Activated T-helper 1 cell treated with anti-CD3 and anti-CD28 coated beads, Interleukin-2, amount 50 U/mL, for 16 hours (primary cell): ENCODE measurements around the gene LYPLAL1.
A peak's percentile ranks its signal among the peaks of the same experiment; 100 is the strongest.

Experiments used
- DNase-seq, 2 donors: peaks; one replicate each; pipeline ENCODE4 v3.0.0-alpha.2; 2020; ENCODE audit warnings: low read depth in 1 of 2, low spot score in 1 of 2

Gene LYPLAL1

DNA sequence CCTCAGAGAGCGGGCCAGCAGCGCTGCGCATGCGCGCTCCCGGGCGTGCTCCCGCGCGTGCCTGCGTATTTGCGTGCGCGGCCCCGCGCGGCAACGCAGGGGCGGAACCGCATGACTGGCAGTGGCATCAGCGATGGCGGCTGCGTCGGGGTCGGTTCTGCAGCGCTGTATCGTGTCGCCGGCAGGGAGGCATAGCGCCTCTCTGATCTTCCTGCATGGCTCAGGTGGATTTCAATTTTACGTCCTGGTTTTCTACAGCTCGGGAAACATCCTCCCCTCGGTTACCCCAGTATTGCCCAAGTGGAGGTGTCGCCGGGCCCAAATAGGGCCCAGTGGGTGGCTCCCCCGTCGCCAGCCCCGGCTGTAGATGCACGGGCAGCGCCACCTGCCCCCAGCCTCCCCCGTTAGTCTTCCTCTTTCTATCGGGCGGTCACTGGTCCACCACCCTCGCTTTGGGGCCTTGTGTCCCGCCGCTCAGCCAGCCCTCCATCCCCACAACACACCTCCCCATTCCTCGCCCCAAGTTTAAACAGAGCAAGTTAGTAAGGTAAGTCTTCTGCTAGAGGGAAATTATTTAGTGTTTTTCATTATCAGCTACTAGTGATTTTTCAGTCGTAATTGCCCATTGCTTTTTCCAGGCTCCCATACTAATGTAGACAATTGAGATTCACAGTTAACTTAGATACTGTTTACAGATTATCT is at the start of gene LYPLAL1:
Gene LYPLAL1 (plus strand): TSS at position 121 of the 702 bp plus-strand sequence. CDS start 13 bp downstream, at position 134.
- DNase-seq = peak; percentile 74 to 84

GRCh38 chr1:219124163-219124562 is 49.5 kb upstream of the LYPLAL1 start:
- no peak for DNase-seq

- no peak for DNase-seq
Observed at GRCh38 chr1:219125342-219125741, 48.3 kb upstream of the LYPLAL1 start.

GRCh38 chr1:219126377-219126776 is 47.3 kb upstream of the LYPLAL1 start:
- no peak for DNase-seq

- DNase-seq = no peak
Observed at GRCh38 chr1:219128957-219129356, 44.7 kb upstream of the LYPLAL1 start.

DNA sequence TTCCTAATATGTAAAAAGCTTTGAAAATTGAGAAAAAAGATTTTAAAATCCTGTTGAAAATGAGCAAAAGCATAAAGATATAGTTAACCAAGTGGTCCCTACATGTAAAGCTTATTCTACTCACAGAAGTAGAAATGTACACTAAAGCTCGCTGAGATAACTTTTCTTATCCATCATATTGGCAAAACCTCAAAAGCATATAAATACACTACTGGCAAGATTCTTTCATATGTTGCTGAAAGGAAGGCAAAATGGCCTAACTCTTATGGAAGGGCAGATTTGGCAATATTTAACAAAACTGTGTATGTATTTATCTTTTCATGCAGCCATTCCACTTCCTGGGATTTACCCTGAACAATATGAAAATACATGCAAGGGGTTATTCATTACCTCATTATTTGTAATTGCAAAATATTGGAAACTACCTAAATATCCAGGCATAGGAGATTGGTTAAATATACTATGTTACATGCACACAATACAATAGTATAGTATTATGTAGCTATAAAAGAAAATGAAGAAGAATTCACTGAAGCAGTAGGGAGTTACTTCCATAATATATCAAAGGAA is 43.2 kb upstream of the LYPLAL1 start:
- DNase-seq = no peak

- DNase-seq = no peak
Observed at GRCh38 chr1:219132939-219133338, 40.7 kb upstream of the LYPLAL1 start.

- DNase-seq = no peak
Observed at GRCh38 chr1:219138747-219139146, 34.9 kb upstream of the LYPLAL1 start.

DNA sequence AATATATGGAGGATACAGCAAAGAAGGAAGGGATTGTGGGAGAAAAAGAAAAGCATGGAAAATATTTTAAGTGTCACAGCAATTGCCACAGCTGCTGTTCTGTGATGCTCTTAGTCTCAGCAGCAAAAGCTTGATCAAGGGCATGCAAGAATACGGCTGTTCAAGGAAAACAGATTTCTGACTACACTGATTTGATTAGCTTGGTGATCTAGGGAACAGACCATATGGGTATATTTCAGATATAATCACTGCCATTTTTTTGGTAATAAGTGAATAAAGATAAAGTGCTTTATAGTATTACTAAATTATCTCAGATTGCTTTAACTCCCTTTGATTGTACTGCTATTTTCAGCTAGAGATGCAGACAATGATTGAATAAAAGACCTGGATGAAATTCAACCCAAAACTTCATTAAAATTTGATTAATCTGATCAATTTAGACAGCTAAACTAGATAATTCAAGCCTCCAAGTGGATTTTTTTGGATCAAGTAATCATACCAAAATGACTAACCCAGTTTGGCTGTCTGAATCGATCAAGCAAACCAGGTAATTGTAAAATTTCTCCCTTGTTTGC is 33.3 kb upstream of the LYPLAL1 start:
- DNase-seq = no peak

GRCh38 chr1:219143735-219144134 is 29.9 kb upstream of the LYPLAL1 start:
- DNase-seq = no peak

- DNase-seq = no peak
Observed at GRCh38 chr1:219144658-219145315, 28.9 kb upstream of the LYPLAL1 start.

DNA sequence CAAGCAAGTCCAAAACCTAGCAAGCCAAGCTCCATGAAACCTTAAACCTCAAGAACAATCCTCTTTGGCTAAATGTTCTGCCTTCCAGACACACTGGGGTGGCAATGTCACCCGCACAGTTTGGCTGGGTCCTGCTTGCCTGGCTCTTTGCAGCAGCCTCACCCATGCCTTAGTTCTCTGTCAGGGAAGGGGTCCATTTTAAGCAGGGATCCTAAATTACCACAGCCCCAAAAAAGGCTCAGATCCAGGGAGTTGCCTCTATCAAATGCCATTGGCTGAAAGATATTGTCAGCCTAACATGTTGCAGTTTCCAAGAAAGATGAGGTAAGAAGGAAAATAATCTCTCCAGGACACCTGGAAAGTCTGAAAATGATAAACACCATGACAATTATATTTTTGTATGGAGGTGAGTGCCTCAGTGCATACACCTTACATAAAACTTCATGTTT is 26.1 kb upstream of the LYPLAL1 start:
- no peak for DNase-seq

GRCh38 chr1:219149009-219149577 is 24.6 kb upstream of the LYPLAL1 start:
- no peak for DNase-seq

- no peak for DNase-seq
Observed at GRCh38 chr1:219149953-219150352, 23.7 kb upstream of the LYPLAL1 start.

DNA sequence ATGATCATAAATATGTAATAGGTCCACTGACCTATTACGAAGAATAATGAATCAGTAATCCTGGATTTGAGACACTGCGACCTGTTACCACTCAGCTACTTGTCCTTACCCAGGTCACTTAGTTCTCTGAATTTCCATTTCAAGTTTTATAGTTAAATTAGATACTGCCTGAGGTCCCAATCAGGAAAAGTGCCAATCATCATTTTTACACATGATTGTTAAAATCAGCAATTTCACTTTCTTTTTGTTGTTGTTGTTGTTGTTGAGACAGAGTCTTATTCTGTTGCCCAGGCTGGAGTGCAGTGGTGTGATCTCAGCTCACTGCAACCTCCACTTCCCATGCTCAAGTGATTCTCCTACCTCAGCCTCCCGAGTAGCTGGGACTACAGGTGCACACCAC is 22.8 kb upstream of the LYPLAL1 start:
- DNase-seq = no peak

DNA sequence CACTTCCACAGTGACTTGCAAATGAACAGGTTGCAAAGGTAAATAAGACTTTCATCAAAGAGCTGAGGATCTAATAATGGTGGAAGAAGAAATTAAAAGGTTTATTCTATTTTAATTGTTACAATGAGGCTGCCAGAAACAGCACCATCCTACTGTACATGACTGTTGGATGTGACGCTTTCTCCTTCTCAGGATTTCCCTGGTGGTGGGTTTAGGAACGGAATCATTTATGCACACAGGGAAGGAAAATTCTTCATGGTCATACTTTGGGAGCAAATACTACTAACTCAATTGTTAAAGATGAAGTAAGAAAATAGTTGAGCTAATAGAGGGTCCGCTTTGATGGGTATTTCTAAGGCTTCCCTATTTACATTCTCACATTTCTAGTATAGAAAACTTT is 22.2 kb upstream of the LYPLAL1 start:
- no peak for DNase-seq

DNA sequence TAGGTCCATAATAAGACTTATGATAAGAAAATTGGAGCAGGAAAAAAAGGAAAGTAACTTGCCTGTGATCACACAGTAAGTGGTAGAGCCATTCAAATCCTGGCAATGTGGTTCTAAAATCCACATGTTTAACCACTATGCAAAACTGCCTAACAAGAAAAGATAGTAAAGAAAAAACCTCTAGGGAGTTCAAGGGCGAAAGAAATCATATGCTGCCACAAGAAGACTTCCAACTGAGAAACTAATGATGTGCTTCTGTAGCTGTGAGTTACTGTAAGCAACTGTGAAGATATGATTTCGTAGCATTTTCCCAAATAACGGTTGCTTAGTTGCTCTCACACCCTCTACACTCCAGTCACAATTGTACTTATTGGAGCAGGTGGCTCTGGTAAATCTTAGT is 20.9 kb upstream of the LYPLAL1 start:
- no peak for DNase-seq

- no peak for DNase-seq
Observed at GRCh38 chr1:219153723-219154122, 20.0 kb upstream of the LYPLAL1 start.

DNA sequence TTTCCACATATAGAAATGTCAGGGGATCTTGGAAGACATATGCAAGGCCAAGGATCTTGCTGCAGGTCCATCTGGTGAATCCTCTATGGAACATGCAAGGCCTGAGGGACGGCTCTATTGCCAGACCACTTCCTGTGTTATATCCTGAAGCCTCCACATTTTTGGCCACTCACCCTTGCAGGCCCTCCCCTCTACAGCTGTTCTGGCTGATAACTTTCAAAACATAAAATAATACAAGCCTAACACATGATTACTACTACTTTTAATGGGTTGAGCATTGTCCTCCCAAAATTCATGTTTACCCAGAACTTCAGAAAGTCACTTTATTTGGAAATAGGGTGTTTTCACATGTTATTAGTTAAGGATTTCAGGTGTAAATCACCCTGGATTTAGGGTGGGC is 18.5 kb upstream of the LYPLAL1 start:
- no peak for DNase-seq

DNA sequence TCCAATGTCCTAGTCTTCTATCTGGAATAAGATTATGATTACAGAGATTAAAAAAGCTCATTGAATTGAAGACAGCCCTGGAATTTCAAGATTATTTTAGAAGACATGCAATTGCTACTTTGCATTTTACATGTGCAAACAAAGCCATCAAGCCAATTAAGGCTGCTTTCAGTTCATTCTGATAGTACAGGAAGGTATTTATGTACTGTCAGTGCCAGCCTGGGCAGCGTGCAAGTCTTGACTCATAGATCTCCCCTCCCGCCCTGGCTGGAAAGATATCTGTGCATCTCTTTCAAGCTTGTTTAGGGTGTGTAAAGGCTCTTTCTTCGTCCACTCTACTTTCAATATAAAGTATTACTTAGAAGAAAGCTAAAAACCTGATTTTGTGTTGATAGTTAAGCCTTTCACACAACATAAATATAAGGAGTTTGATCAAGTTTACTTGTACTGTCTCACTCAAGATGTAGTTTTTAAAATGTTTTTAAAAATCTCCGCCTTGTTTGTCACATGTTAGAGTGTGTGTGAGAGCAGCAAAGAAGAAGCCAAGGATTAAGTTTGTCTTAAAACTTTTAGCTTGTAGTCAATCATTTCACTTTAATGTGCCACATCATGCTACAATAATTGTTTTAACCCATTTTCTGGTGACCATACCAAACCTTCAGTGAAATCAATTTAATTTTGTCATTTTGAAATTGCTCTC is 13.6 kb upstream of the LYPLAL1 start:
- DNase-seq = no peak

- no peak for DNase-seq
Observed at GRCh38 chr1:219160967-219161366, 12.7 kb upstream of the LYPLAL1 start.
